Subcutaneous abdominal adipose tissue (tissue), 5 donors: ENCODE measurements around the gene KIF6.

Source experiments
- H3K27ac ChIP-seq: one replicate; pipeline ENCODE4 v1.7.0; 2013; ENCODE audit warnings: low read depth, mild to moderate bottlenecking, inconsistent platforms, low read length, moderate library complexity
- H3K27me3 ChIP-seq, 5 donors: one replicate each; pipeline ENCODE4 v1.7.0; 2013; ENCODE audit warnings: low read length in 5 of 5, inconsistent platforms in 1 of 5; ENCODE audit not compliant: control insufficient read depth in 5 of 5, insufficient read depth in 4 of 5
- H3K36me3 ChIP-seq, 5 donors: one replicate each; pipeline ENCODE4 v1.7.0; 2013; ENCODE audit warnings: low read length in 5 of 5; ENCODE audit not compliant: control insufficient read depth in 5 of 5, insufficient read depth in 5 of 5
- H3K4me1 ChIP-seq, 5 donors: one replicate each; pipeline ENCODE4 v1.7.0; 2013; ENCODE audit warnings: low read length in 5 of 5, mild to moderate bottlenecking in 3 of 5, moderate library complexity in 1 of 5; ENCODE audit not compliant: control insufficient read depth in 5 of 5, insufficient read depth in 5 of 5
- H3K4me3 ChIP-seq, 5 donors: one replicate each; pipeline ENCODE4 v1.7.0; 2013; ENCODE audit warnings: low read length in 5 of 5, low read depth in 1 of 5
- H3K9ac ChIP-seq, 5 donors: one replicate each; pipeline ENCODE4 v1.7.0; 2013; ENCODE audit warnings: low read length in 5 of 5, mild to moderate bottlenecking in 4 of 5, moderate library complexity in 3 of 5
- H3K9me3 ChIP-seq, 5 donors: one replicate each; pipeline ENCODE4 v1.7.0; 2013; ENCODE audit warnings: low read length in 5 of 5; ENCODE audit not compliant: control insufficient read depth in 5 of 5
- donor health status: healthy.
- donor health status: healthy.
- donor health status: healthy.
- donor health status: healthy.
- donor health status: healthy.

The KIF6 gene

DNA sequence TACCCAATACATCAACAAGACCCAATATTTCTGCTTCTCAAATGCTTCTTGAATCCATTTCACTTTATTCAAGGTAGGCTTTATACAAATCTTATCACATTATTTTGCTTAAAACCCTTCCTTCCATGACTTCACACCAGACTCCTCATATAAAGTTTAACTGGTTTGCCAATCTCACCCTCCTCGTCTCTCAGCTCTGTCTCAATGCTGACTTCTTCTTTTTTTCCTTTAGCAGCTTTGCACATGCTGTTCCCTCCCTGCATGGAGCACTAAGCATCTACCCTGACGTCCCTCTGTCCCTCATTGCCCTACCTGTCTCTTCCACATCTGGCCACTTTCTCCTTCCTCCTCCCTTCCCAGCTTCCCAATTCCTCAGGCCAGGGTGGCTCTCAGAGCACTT, 442.4 kb downstream of the KIF6 start:
- Histone ChIP-seq H3K27ac (no peak overlapping the region), H3K4me1 (peaks cover 2 to 8% (median 5%) of the 10 kb centered on the region in 5 donors), H3K9me3 (no peaks in the 10 kb centered on the region), H3K36me3 (no peaks in the 10 kb centered on the region), H3K9ac (no peak overlapping the region), H3K27me3 (peaks cover 0 to 5% (median 0%) of the 10 kb centered on the region in 5 donors), H3K4me3 (no peak overlapping the region)

DNA sequence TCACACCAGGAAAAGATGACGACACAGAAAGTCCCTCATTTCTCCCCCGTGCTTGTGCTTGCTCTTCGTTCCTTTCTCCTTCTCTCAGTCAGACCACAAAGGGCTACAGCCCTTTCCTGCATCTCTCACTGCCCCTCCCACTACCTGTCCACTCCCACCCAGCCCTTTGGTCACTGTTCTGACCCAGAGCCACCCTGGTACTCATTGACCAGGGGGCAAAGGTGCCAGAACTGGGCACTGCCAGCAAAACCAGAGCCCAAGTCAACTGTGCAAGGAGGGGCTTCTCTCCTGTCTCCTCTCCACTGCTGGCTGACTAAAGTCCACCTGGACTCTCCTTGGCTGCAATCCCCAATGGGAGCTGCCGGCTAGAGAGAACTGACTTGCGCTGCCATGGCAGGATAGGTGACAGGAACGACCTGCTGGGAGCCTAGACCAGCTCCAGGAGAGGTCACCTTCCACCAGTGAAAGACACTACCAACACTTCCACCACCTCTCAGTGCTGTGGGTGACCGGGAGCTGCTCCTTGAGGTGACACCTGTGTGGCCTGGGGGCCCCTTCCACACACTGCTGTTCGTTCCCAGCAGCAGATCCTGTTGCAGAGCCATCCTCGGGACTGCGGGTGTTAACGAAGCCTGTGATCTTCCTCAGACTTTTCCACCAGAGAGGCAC, 443.8 kb downstream of the KIF6 start:
- Histone ChIP-seq H3K27ac (no peak overlapping the region), H3K9ac (no peak overlapping the region), H3K4me3 (no peak overlapping the region), H3K4me1 (peaks cover 2 to 8% (median 5%) of the 10 kb centered on the region in 5 donors), H3K27me3 (peaks cover 0 to 5% (median 0%) of the 10 kb centered on the region in 5 donors), H3K36me3 (no peaks in the 10 kb centered on the region), H3K9me3 (no peaks in the 10 kb centered on the region)

DNA sequence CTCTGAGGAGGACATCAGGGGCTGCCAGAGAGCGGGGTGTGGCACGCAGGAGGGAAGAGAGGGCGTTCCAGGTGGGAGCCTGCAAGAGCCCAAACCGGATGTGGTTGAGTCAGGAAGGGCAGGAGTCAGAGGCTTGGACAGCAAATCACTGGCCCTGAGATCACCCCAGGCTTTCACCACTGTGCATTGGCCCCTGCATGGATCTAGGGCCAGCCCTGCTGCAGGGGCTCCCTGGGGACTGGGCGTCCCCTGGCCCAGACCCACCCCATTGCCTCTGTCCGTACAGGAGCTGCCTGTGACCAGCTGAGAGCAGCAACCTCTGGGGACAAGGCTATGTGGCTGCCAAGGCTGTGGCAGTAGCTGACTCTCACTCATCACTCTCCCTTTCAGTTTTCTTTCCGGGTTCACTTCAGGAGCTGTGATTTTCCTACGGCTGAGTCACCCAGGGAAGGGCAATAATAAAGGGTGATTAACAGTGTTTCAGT, 444.9 kb downstream of the KIF6 start:
- Histone ChIP-seq H3K4me3 (no peak overlapping the region), H3K4me1 (peaks cover 2 to 8% (median 5%) of the 10 kb centered on the region in 5 donors), H3K27me3 (peaks cover 0 to 5% (median 0%) of the 10 kb centered on the region in 5 donors), H3K27ac (no peak overlapping the region), H3K9me3 (no peaks in the 10 kb centered on the region), H3K9ac (no peak overlapping the region), H3K36me3 (no peaks in the 10 kb centered on the region)
